NCI-H748 treated with DMSO at 0.1 percent for 48 hours (cell line): Measurements from ENCODE around the gene C4orf51.

Source experiments
- DNase-seq: peaks from one replicate; lab custom pipeline; 2025; lab: John Stamatoyannopoulos, UW

Gene C4orf51

GRCh38 chr4:145757188-145757587 lies 77.2 kb downstream of the C4orf51 start:
- DNase-seq = no peak

DNA sequence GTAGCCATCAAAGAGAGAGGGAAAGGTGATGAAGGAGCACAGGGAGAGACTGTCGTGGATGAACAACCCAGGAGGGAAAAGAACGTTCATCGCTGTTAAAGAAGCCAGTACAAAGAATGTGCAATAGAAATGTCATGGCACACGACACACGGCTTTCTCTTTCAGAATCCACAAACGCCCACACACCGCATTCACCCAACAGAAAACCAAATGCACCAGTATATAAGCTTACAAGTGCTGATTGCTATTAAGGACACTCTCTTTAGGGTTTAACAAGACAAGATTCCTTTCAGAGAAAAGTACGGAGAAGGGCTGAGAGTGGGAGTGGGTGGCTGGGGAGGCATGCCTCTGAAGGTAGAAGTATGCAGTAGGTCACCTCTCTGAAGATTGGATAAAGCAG lies 80.2 kb downstream of the C4orf51 start:
- DNase-seq = no peak

GRCh38 chr4:145760961-145761929 lies 81.3 kb downstream of the C4orf51 start:
- DNase-seq = no peak

DNA sequence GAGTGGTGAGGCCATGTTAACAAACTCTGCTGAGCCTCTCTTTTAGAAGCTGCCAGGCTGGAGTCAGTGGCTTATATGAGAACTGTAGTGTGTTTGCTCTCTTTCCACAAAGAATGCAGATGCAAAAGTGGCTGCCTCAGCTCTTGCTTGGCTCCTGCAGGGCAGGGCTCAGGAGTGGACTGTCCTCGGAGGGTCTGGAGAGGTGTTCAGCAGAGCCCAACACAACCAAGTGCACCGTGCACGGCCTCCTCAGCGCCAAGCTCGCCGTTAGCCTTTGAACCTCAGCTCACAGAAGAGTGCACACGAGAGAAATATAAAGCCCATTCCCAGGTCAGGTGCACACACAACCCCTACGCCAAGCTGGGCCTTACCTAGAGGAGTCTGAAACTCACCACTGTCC lies 82.8 kb downstream of the C4orf51 start:
- no peak for DNase-seq

GRCh38 chr4:145763399-145763798 lies 83.5 kb downstream of the C4orf51 start:
- DNase-seq = no peak

GRCh38 chr4:145766273-145766672 lies 86.3 kb downstream of the C4orf51 start:
- DNase-seq = no peak

- DNase-seq = no peak
Observed at GRCh38 chr4:145769450-145770037, 89.6 kb downstream of the C4orf51 start.

GRCh38 chr4:145770124-145770523 lies 90.2 kb downstream of the C4orf51 start:
- DNase-seq = no peak

GRCh38 chr4:145772347-145772746 lies 92.4 kb downstream of the C4orf51 start:
- no peak for DNase-seq

DNA sequence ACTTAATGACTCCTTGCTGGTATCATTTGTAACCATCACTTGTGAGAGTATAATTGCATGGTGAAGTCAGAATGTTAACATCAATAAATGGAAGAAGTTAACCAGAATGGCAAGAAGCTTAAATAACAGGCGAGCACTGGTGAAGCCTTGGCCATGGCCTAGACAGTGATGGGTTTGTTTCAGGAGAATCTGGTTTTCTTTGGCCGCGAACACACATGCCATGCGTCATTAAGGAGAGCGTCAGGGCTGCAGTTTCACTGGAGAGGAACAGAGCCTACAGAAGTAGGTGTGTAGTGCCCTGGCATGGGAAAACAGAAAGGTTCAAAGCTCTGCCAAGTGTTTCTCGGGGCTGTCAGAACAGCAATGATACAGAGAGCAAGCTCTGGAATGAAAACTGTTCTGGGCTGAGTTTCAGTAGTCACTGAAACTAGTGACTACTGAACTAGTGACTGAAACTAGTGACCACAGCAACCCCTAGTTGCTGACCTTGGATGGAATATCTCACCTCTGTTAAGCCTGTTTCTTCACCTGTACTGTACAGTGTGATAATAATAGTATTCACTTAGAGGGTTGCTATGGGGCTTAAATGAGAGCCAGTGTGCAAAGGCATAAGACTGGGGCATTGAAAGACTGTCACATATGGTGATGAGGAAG lies 93.8 kb downstream of the C4orf51 start:
- DNase-seq = no peak

GRCh38 chr4:145774473-145774872 lies 94.5 kb downstream of the C4orf51 start:
- DNase-seq = no peak

DNA sequence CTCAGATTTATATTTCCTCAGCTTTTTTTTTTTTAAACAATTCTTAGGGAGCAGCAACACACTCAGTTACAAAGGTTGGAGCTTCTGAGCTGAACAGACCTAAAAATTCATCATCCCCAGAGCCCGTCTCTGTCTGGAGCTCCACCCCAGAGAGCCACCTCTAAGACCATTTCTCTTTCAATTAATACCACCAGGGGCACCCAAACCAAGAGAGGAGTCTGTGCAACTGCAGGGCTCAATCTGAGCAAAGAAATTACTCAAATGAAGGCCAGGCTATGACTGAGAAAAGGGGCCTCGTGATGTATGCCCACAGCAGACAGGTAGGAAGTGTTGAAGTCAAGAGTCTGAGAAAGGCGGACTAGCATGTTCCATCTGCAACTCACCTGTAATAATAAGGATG lies 95.5 kb downstream of the C4orf51 start:
- DNase-seq = no peak

GRCh38 chr4:145776208-145776607 lies 96.3 kb downstream of the C4orf51 start:
- no peak for DNase-seq

GRCh38 chr4:145779319-145779801 lies 99.4 kb downstream of the C4orf51 start:
- no peak for DNase-seq

DNA sequence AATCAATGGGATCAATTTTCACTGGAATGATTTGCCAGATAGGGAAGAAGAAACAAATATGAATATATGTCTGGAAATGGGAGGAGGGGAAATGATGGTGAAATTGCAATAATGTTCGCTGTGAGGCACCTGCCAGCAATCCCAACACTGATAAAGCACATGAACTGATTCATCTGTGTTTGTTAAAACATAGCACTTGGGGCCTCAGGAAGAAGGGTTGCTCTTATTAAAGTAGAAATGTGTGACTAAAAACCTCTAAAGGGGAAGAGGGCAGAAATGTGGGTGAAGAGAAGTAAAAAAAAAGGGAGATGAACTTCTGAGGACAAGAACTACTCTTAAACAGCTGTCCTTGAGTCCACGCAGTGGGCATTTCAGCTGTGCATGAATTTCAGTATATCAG lies 101.4 kb downstream of the C4orf51 start:
- no peak for DNase-seq
